Measurements from ENCODE around the gene ABCA5. TPM values are rescaled to one million over a fixed set of nuclear protein-coding genes. Genes with fewer than 3 reads are reported as not detected.
A peak's percentile ranks its signal among the peaks of the same experiment; 100 is the strongest.

ABCA5 gene
- total and polyA plus RNA-seq, 2 donors (not counting 1 experiment from before 2014, with no cell fraction given): 9.8 to 37.2 TPM

- H3K4me2 ChIP-seq (replicated peaks; ENCODE audit: low read depth, low read length, poor library complexity, severe bottlenecking): no peak overlapping the region
- H3K27ac ChIP-seq (ENCODE audit: low read length in 2 of 2): no peak overlapping the region
- no peaks in the 10 kb centered on the region for H4K20me1 ChIP-seq (ENCODE audit: control insufficient read depth, insufficient read depth, low read length, poor library complexity, severe bottlenecking)
- H3K36me3 ChIP-seq (replicated peaks in 1 of 2; ENCODE audit: control extremely low read depth in 1 of 2, control insufficient read depth in 1 of 2, extremely low read depth in 1 of 2, insufficient read depth in 2 of 2, low read length in 1 of 2): no peaks in the 10 kb centered on the region
- intact Hi-C loops (cut with micrococcal nuclease): loop anchor here (1.0 kb wide), 1 partner anchor 164 kb away; no protein-coding TSS in a partner anchor
- peak; percentile 31 for DNase-seq
- WGBS (ENCODE audit: insufficient coverage): 95% methylated on average over 2 of the region's 3 CpGs
- Mint-ChIP-seq H3K27me3 (peaks cover 21% of the 10 kb centered on the region), H3K4me3 (no peak overlapping the region), H3K4me1 (peaks cover 1% of the 10 kb centered on the region), H3K9me3 (ENCODE audit: insufficient read depth) (no peaks in the 10 kb centered on the region), H3K27ac (no peak overlapping the region)
- ATAC-seq (ENCODE audit: low read depth): no peak
- no peak overlapping the region for H3K4me3 ChIP-seq (ENCODE audit: control extremely low read depth in 1 of 5, extremely low read depth in 1 of 5, insufficient read depth in 1 of 5, low read depth in 2 of 5, low read length in 4 of 5)
- H3K79me2 ChIP-seq (ENCODE audit: control insufficient read depth, insufficient read depth, low read length): no peaks in the 10 kb centered on the region
- POLR2A ChIA-PET: no interaction called here
- H2AFZ ChIP-seq (ENCODE audit: insufficient read depth, low read depth, low read length, poor library complexity, severe bottlenecking): no peak overlapping the region
- H3K9me3 ChIP-seq (ENCODE audit: control extremely low read depth in 1 of 3, control insufficient read depth in 2 of 3, insufficient read depth in 1 of 3, low read length in 2 of 3): no peaks in the 10 kb centered on the region
- CTCF ChIA-PET: interaction anchor here (1.4 to 2.1 kb wide), 4 partner anchors 36 to 167 kb away, joined by 4 to 6 read pairs (median 5); no protein-coding TSS in a partner anchor
- H3K4me1 ChIP-seq (ENCODE audit: control insufficient read depth in 2 of 2, insufficient read depth in 2 of 2, low read length in 2 of 2): no peaks in the 10 kb centered on the region
- TF ChIP-seq CTCF (IDR thresholded peaks at IDR 0.05) (no peak), EZH2 (IDR thresholded peaks at IDR 0.05; ENCODE audit: borderline replicate concordance, insufficient read depth, low read depth, low read length, poor library complexity, severe bottlenecking) (no peak)
- no peaks in the 10 kb centered on the region for H3K27me3 ChIP-seq (replicated peaks in 1 of 4; ENCODE audit: control extremely low read depth in 1 of 4, control insufficient read depth in 3 of 4, insufficient read depth in 4 of 4, low read length in 3 of 4)
- H3K9ac ChIP-seq (ENCODE audit: low read length): no peak overlapping the region
These were observed 32.0 kb upstream of the ABCA5 start for GRCh38 chr17:69358688-69359596.

GRCh38 chr17:69357701-69358100 is 30.8 kb upstream of the ABCA5 start:
- intact Hi-C loops (cut with micrococcal nuclease): loop anchor here (1.0 kb wide), 1 partner anchor 166 kb away; no protein-coding TSS in a partner anchor

More at GRCh38 chr17:69357701-69358100, 30.8 kb upstream of the ABCA5 start:
- no peak overlapping the region for H3K27ac ChIP-seq (ENCODE audit: low read length in 2 of 2)
- no peaks in the 10 kb centered on the region for H3K9me3 ChIP-seq (ENCODE audit: control extremely low read depth in 1 of 3, control insufficient read depth in 2 of 3, insufficient read depth in 1 of 3, low read length in 2 of 3)
- no peak overlapping the region for H3K4me3 ChIP-seq (ENCODE audit: control extremely low read depth in 1 of 5, extremely low read depth in 1 of 5, insufficient read depth in 1 of 5, low read depth in 2 of 5, low read length in 4 of 5)
- no peaks in the 10 kb centered on the region for H3K9me3 Mint-ChIP-seq (ENCODE audit: insufficient read depth)
- ATAC-seq (ENCODE audit: low read depth) (no peak), DNase-seq (no peak)
- peaks cover 1% of the 10 kb centered on the region for H3K4me1 Mint-ChIP-seq
- H3K79me2 ChIP-seq (ENCODE audit: control insufficient read depth, insufficient read depth, low read length): no peaks in the 10 kb centered on the region
- H3K4me1 ChIP-seq (ENCODE audit: control insufficient read depth in 2 of 2, insufficient read depth in 2 of 2, low read length in 2 of 2): no peaks in the 10 kb centered on the region
- H3K36me3 ChIP-seq (replicated peaks in 1 of 2; ENCODE audit: control extremely low read depth in 1 of 2, control insufficient read depth in 1 of 2, extremely low read depth in 1 of 2, insufficient read depth in 2 of 2, low read length in 1 of 2): no peaks in the 10 kb centered on the region
- H3K9ac ChIP-seq (ENCODE audit: low read length): no peak overlapping the region
- TF ChIP-seq CTCF (IDR thresholded peaks at IDR 0.05) (no peak), EZH2 (IDR thresholded peaks at IDR 0.05; ENCODE audit: borderline replicate concordance, insufficient read depth, low read depth, low read length, poor library complexity, severe bottlenecking) (no peak)
- H3K27me3 Mint-ChIP-seq: peaks cover 24% of the 10 kb centered on the region
- no peak overlapping the region for H3K27ac Mint-ChIP-seq
- no peak overlapping the region for H2AFZ ChIP-seq (ENCODE audit: insufficient read depth, low read depth, low read length, poor library complexity, severe bottlenecking)
- no peak overlapping the region for H3K4me3 Mint-ChIP-seq
- 82% methylated on average over 2 of the region's 2 CpGs for WGBS (ENCODE audit: insufficient coverage)
- ChIA-PET POLR2A (no interaction called here), CTCF (interaction anchor here (2.1 kb wide), 1 partner anchor 168 kb away, joined by 6 read pairs; no protein-coding TSS in a partner anchor)
- H3K4me2 ChIP-seq (replicated peaks; ENCODE audit: low read depth, low read length, poor library complexity, severe bottlenecking): no peak overlapping the region
- H3K27me3 ChIP-seq (replicated peaks in 1 of 4; ENCODE audit: control extremely low read depth in 1 of 4, control insufficient read depth in 3 of 4, insufficient read depth in 4 of 4, low read length in 3 of 4): no peaks in the 10 kb centered on the region
- H4K20me1 ChIP-seq (ENCODE audit: control insufficient read depth, insufficient read depth, low read length, poor library complexity, severe bottlenecking): no peaks in the 10 kb centered on the region
